ENCODE measurements around the gene REEP5.

DNA sequence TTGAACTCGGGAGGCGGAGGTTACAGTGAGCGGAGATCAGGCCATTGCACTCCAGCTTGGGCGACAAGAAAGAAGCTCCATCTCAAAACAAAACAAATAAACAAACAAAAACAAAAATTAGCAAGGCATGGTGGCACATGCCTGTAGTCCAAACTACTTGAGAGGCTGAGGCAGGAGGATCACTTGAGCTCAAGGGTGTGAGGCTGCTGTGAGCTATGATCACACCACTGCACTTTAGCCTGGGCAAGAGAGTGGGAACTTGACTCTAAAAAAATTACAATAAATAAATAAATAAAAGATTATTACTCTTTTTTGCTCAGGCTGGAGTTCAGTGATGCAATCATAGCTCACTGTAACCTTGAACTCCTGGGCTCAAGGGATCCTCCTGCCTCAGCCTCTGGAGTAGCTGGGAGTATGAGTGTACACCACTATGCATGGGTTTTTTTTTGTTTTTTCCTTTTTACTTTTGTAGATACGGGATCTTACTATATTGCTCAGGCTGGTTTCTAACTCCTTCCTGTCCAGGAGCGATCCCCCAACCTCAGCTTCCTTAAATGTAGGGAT lies 45.6 kb upstream of the REEP5 start:
- TF ChIP-seq CTCF (conservative IDR thresholded peaks at IDR 0.05), result no peak
- TF ChIP-seq ZFX (IDR thresholded peaks at IDR 0.05), result no peak

All from C4-2B (cell line).